ENCODE data around the gene SREBF2.
"Not testable (repeated sequence)": the region's sequence is repeated elsewhere in the genome, so short reads cannot be mapped to it uniquely, and the experiment has no call there.

The SREBF2 gene

DNA sequence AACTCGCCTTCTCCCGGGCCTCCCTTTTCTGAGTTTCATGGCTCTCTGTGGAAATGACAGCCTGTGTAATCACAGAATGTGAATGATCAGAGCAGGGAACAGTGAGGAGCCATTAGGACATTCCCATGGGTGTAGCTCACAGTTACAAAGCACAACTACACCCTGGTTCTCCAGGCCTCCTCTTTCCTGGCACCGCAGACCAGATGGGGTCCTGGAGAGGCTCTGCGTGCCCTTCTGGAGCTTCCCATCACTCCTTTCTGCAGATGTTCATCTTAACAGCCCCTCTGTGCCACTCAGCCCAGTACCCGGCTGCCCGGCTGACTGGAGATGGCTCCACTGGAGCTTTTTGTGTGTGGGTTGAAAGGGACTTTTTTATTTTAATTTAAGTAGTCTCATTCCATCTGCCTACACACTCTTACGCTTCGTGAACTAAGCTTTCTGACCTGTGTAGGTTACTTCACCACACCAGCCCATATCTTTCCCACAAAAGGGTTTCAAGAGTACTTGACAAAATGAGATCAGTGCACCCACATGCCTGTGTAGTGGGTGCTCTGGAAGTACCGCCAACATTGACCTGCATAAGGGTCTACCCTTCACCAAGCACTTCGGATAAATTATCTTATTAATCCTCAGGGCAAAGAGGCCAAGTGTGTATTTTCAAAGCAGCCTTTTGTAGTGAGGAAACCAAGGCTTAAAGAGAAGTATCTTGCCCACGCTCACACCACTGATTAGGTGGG is 29.8 kb downstream of the SREBF2 start:
- Histone ChIP-seq H3K9me2 (ENCODE audit: low read depth, low read length) (no peaks in the 10 kb centered on the region), H3K9me3 (ENCODE audit: low read length) (no peaks in the 10 kb centered on the region), H3K27me3 (ENCODE audit: insufficient read depth, low read length) (no peaks in the 10 kb centered on the region), H3K9ac (ENCODE audit: low read length) (peak overlapping the region; percentile 55), H3K79me2 (ENCODE audit: insufficient read depth, low read length) (peaks cover 79% of the 10 kb centered on the region), H2AFZ (ENCODE audit: low read length) (no peak overlapping the region), H3F3A (ENCODE audit: insufficient read depth, low read length) (no peaks in the 10 kb centered on the region), H3K4me1 (ENCODE audit: insufficient read depth, low read length, severe bottlenecking) (peaks cover 59% of the 10 kb centered on the region), H4K20me1 (ENCODE audit: insufficient read depth, low read length) (no peaks in the 10 kb centered on the region), H3K4me2 (ENCODE audit: low read length) (peak overlapping the region; percentile 48), H3K4me3 (ENCODE audit: low read depth, low read length, poor library complexity, severe bottlenecking) (peak overlapping the region; percentile 12), H3K36me3 (ENCODE audit: insufficient read depth, low read length) (peaks cover 65% of the 10 kb centered on the region), H3K27ac (ENCODE audit: low read depth, low read length, poor library complexity, severe bottlenecking) (peak overlapping the region; percentile 85)
- no peak for TF ChIP-seq EZH2 (IDR thresholded peaks at IDR 0.05; ENCODE audit: borderline replicate concordance, low read length)
- TF ChIP-seq, protein P1, sequence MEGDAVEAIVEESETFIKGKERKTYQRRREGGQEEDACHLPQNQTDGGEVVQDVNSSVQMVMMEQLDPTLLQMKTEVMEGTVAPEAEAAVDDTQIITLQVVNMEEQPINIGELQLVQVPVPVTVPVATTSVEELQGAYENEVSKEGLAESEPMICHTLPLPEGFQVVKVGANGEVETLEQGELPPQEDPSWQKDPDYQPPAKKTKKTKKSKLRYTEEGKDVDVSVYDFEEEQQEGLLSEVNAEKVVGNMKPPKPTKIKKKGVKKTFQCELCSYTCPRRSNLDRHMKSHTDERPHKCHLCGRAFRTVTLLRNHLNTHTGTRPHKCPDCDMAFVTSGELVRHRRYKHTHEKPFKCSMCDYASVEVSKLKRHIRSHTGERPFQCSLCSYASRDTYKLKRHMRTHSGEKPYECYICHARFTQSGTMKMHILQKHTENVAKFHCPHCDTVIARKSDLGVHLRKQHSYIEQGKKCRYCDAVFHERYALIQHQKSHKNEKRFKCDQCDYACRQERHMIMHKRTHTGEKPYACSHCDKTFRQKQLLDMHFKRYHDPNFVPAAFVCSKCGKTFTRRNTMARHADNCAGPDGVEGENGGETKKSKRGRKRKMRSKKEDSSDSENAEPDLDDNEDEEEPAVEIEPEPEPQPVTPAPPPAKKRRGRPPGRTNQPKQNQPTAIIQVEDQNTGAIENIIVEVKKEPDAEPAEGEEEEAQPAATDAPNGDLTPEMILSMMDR (IDR thresholded peaks at IDR 0.05; ENCODE audit: low read length) = no peak

DNA sequence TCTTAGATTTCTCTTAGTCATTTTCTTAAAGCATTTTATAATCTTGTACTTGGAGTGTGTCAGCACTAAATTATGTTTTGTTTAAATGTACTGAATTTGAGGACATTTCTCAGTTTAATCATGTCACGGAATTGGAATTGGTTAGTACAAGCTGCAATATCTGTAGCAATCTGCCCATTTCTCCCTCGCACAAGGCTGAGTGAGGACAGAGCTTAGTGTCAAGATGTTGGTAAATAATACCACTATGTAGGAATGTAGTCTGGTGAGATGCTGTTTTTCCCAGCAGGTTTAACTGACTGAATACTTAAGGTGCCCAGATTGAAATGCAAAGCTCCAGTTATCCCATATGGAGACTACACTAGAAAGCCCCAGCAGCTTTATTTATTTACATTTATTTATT is 30.6 kb downstream of the SREBF2 start:
- no peaks in the 10 kb centered on the region for H3F3A ChIP-seq (ENCODE audit: insufficient read depth, low read length)
- peak overlapping the region; percentile 85 for H3K27ac ChIP-seq (ENCODE audit: low read depth, low read length, poor library complexity, severe bottlenecking)
- H4K20me1 ChIP-seq (ENCODE audit: insufficient read depth, low read length) = no peaks in the 10 kb centered on the region
- no peaks in the 10 kb centered on the region for H3K27me3 ChIP-seq (ENCODE audit: insufficient read depth, low read length)
- peaks cover 51% of the 10 kb centered on the region for H3K4me1 ChIP-seq (ENCODE audit: insufficient read depth, low read length, severe bottlenecking)
- no peaks in the 10 kb centered on the region for H3K9me2 ChIP-seq (ENCODE audit: low read depth, low read length)
- TF ChIP-seq, protein P1 (IDR thresholded peaks at IDR 0.05; ENCODE audit: low read length) = no peak
- TF ChIP-seq EZH2 (IDR thresholded peaks at IDR 0.05; ENCODE audit: borderline replicate concordance, low read length) = no peak
- no peak overlapping the region for H2AFZ ChIP-seq (ENCODE audit: low read length)
- peaks cover 72% of the 10 kb centered on the region for H3K79me2 ChIP-seq (ENCODE audit: insufficient read depth, low read length)
- H3K4me3 ChIP-seq (ENCODE audit: low read depth, low read length, poor library complexity, severe bottlenecking) = no peak overlapping the region
- H3K9me3 ChIP-seq (ENCODE audit: low read length) = no peaks in the 10 kb centered on the region
- no peak overlapping the region; the same call in 1 of the 2 replicates for H3K9ac ChIP-seq (ENCODE audit: low read length)
- peaks cover 65% of the 10 kb centered on the region for H3K36me3 ChIP-seq (ENCODE audit: insufficient read depth, low read length)
- H3K4me2 ChIP-seq (ENCODE audit: low read length) = no peak overlapping the region

DNA sequence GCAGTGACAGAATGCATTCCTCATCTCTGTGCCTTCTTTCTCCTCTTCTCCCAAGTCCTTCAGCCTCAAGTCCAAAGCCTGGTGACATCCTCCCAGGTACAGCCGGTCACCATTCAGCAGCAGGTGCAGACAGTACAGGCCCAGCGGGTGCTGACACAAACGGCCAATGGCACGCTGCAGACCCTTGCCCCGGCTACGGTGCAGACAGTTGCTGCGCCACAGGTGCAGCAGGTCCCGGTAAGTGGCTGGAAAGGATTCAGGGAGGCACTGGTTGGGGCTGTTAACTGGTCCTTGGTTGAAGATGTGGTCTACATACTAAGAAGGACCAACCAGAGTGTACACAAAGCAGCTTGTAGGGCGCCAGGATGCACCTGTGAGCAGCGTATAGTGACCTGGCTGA is 35.7 kb downstream of the SREBF2 start:
- Histone ChIP-seq H4K20me1 (ENCODE audit: insufficient read depth, low read length) (no peaks in the 10 kb centered on the region), H3K4me1 (ENCODE audit: insufficient read depth, low read length, severe bottlenecking) (no peaks in the 10 kb centered on the region), H3K4me3 (ENCODE audit: low read depth, low read length, poor library complexity, severe bottlenecking) (no peak overlapping the region), H3K36me3 (ENCODE audit: insufficient read depth, low read length) (peaks cover 91% of the 10 kb centered on the region), H3K9me3 (ENCODE audit: low read length) (no peaks in the 10 kb centered on the region), H2AFZ (ENCODE audit: low read length) (no peak overlapping the region), H3K27me3 (ENCODE audit: insufficient read depth, low read length) (no peaks in the 10 kb centered on the region), H3K9me2 (ENCODE audit: low read depth, low read length) (no peaks in the 10 kb centered on the region), H3F3A (ENCODE audit: insufficient read depth, low read length) (no peaks in the 10 kb centered on the region), H3K9ac (ENCODE audit: low read length) (no peak overlapping the region), H3K27ac (ENCODE audit: low read depth, low read length, poor library complexity, severe bottlenecking) (no peak overlapping the region), H3K79me2 (ENCODE audit: insufficient read depth, low read length) (peaks cover 21% of the 10 kb centered on the region), H3K4me2 (ENCODE audit: low read length) (no peak overlapping the region)
- TF ChIP-seq, protein P1 (IDR thresholded peaks at IDR 0.05; ENCODE audit: low read length) = no peak
- TF ChIP-seq EZH2 (IDR thresholded peaks at IDR 0.05; ENCODE audit: borderline replicate concordance, low read length) = no peak

DNA sequence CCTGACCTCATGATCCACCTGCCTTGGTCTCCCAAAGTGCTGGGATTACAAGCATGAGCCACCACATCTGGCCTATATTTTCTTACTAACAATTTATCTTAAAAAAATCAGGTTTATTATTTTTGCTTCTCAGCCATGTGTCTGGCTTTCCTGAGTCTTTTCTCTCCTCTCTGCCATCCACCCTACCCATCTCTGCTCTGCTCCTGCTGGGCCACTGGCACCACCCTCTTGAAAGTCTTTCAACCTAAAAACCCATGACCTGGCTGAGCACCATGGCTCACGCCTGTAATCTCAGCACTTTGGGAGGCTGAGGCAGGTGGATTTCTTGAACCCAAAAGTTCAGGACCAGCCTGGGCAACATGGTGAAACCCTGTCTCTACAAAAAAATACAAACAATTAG is 37.2 kb downstream of the SREBF2 start:
- H3K9me2 ChIP-seq (ENCODE audit: low read depth, low read length); H3K4me1 ChIP-seq (ENCODE audit: insufficient read depth, low read length, severe bottlenecking); H3K9me3 ChIP-seq (ENCODE audit: low read length); H3F3A ChIP-seq (ENCODE audit: insufficient read depth, low read length); H4K20me1 ChIP-seq (ENCODE audit: insufficient read depth, low read length); H3K4me2 ChIP-seq (ENCODE audit: low read length); H3K4me3 ChIP-seq (ENCODE audit: low read depth, low read length, poor library complexity, severe bottlenecking); H3K79me2 ChIP-seq (ENCODE audit: insufficient read depth, low read length); H2AFZ ChIP-seq (ENCODE audit: low read length); H3K27me3 ChIP-seq (ENCODE audit: insufficient read depth, low read length); H3K27ac ChIP-seq (ENCODE audit: low read depth, low read length, poor library complexity, severe bottlenecking); H3K9ac ChIP-seq (ENCODE audit: low read length): not testable (repeated sequence)
- H3K36me3 ChIP-seq (ENCODE audit: insufficient read depth, low read length) = peaks cover 98% of the 10 kb centered on the region
